Measurements from ENCODE around the gene VGLL1. TPM values are rescaled to one million over a fixed set of nuclear protein-coding genes. Genes with fewer than 3 reads are reported as not detected.

VGLL1 gene
- total and polyA plus RNA-seq, 2 experiments from 2014 or later, result not detected

GRCh38 chrX:136497556-136498052, 34.4 kb upstream of the VGLL1 start, which contains the start of gene HTATSF1 (continued):
- no peak for TF ChIP-seq EZH2 (IDR thresholded peaks at IDR 0.05; ENCODE audit: low read depth, unreplicated experiment)
- no peak for TF ChIP-seq STAT1 (IDR thresholded peaks at IDR 0.05; ENCODE audit: unreplicated experiment)

- no peak overlapping the region for H3K4me2 ChIP-seq
- no peak overlapping the region for H3K4me3 ChIP-seq
- no peak overlapping the region for H3K4me3 Mint-ChIP-seq
- no peaks in the 10 kb centered on the region for H3F3A ChIP-seq (replicated peaks; ENCODE audit: low read depth)
- H3K36me3 Mint-ChIP-seq (ENCODE audit: low read depth), result no peaks in the 10 kb centered on the region
- H3K79me2 ChIP-seq (replicated peaks; ENCODE audit: insufficient read depth), result no peaks in the 10 kb centered on the region
- H3K27ac ChIP-seq (ENCODE audit: low read depth), result no peak overlapping the region
- DNase-seq (ENCODE audit: low spot score) (no peak), ATAC-seq (no peak)
- H3K27ac Mint-ChIP-seq, result no peak overlapping the region
- no peaks in the 10 kb centered on the region for H3K27me3 ChIP-seq (ENCODE audit: insufficient read depth)
- TF ChIP-seq ZNF462 (CRISPR knock-in tag; IDR thresholded peaks at IDR 0.05), result no peak
- TF ChIP-seq JUNB (IDR thresholded peaks at IDR 0.05; ENCODE audit: unreplicated experiment), result no peak
- TF ChIP-seq CREB1 (CRISPR knock-in tag; IDR thresholded peaks at IDR 0.05; ENCODE audit: low read depth), result no peak
- no peak for TF ChIP-seq EZH2 (IDR thresholded peaks at IDR 0.05; ENCODE audit: low read depth, unreplicated experiment)
- no peak for TF ChIP-seq STAT1 (IDR thresholded peaks at IDR 0.05; ENCODE audit: unreplicated experiment)
- TF ChIP-seq CTCF (conservative IDR thresholded peaks at IDR 0.05; ENCODE audit: low read depth in 2 of 2), result no peak
- no peak for TF ChIP-seq ETS1 (IDR thresholded peaks at IDR 0.05)
- no peak for TF ChIP-seq REST (IDR thresholded peaks at IDR 0.05; ENCODE audit: unreplicated experiment)
- no peak for TF ChIP-seq EZH2phosphoT487 (IDR thresholded peaks at IDR 0.05; ENCODE audit: unreplicated experiment)
- no peak for TF ChIP-seq ZNF331 (CRISPR knock-in tag; IDR thresholded peaks at IDR 0.05; ENCODE audit: low read depth)
- TF ChIP-seq ZNF114 (CRISPR knock-in tag; IDR thresholded peaks at IDR 0.05), result no peak
- no peak for TF ChIP-seq NANOG (IDR thresholded peaks at IDR 0.05; ENCODE audit: borderline replicate concordance)
- no peak for TF ChIP-seq POLR2AphosphoS5 (IDR thresholded peaks at IDR 0.05; ENCODE audit: low read depth)
- no peaks in the 10 kb centered on the region for H3K4me1 Mint-ChIP-seq
- H3K36me3 ChIP-seq (ENCODE audit: insufficient read depth), result no peaks in the 10 kb centered on the region
- no peaks in the 10 kb centered on the region for H3K9me2 ChIP-seq (ENCODE audit: insufficient read depth)
- H4K20me1 ChIP-seq (replicated peaks; ENCODE audit: insufficient read depth), result no peaks in the 10 kb centered on the region
- H2AFZ ChIP-seq, result no peak overlapping the region
- H3K9me3 Mint-ChIP-seq, result no peaks in the 10 kb centered on the region
- H3K4me1 ChIP-seq (ENCODE audit: insufficient read depth), result no peaks in the 10 kb centered on the region
- H3K27me3 Mint-ChIP-seq (ENCODE audit: insufficient read depth, low read depth, poor library complexity), result peaks cover 2% of the 10 kb centered on the region
Measured at GRCh38 chrX:136519069-136519468, 12.9 kb upstream of the VGLL1 start.
